Measurements from ENCODE around the gene PRSS37.

DNA sequence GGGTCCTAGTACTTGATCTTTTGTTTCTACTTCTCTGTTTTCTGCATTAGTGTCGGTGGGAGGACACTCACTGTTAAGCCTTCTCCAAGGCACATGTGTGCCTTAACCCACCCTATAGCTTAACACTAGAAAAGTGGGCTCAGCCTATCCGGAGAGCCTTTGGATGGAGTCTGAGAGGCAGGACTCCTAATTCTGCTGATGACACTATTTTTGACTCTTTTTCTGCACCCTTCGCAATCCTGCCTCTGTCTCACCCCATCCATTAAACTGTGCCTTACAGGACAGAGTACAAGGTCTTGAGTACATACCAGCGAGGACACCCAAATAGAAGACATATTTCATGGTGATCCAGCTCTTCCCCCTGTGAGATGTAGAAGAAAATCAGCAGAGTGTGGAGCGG lies 577 bp downstream of the PRSS37 start:
- TF ChIP-seq EZH2 (IDR thresholded peaks at IDR 0.05; ENCODE audit: borderline replicate concordance, insufficient read depth, low read depth, low read length, poor library complexity, severe bottlenecking): no peak
- TF ChIP-seq, protein P1, sequence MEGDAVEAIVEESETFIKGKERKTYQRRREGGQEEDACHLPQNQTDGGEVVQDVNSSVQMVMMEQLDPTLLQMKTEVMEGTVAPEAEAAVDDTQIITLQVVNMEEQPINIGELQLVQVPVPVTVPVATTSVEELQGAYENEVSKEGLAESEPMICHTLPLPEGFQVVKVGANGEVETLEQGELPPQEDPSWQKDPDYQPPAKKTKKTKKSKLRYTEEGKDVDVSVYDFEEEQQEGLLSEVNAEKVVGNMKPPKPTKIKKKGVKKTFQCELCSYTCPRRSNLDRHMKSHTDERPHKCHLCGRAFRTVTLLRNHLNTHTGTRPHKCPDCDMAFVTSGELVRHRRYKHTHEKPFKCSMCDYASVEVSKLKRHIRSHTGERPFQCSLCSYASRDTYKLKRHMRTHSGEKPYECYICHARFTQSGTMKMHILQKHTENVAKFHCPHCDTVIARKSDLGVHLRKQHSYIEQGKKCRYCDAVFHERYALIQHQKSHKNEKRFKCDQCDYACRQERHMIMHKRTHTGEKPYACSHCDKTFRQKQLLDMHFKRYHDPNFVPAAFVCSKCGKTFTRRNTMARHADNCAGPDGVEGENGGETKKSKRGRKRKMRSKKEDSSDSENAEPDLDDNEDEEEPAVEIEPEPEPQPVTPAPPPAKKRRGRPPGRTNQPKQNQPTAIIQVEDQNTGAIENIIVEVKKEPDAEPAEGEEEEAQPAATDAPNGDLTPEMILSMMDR (IDR thresholded peaks at IDR 0.05): no peak

All from B cell (primary cell).